Measurements from ENCODE around the gene SRSF10. TPM values are rescaled to one million over a fixed set of nuclear protein-coding genes. Genes with fewer than 3 reads are reported as not detected.

The SRSF10 gene
- polyA plus RNA-seq, 3 donors: 66.6 to 76.2 (median 75.6) TPM

GRCh38 chr1:23931491-23931880, 48.6 kb downstream of the SRSF10 start:
- Mint-ChIP-seq H3K27me3 (ENCODE audit: low read depth in 3 of 3) (peaks cover 0 to 5% (median 2%) of the 10 kb centered on the region in 3 donors), H3K27ac (peak overlapping the region in 2 of 7 donors; percentile 6 to 84), H3K4me3 (no peak overlapping the region), H3K9me3 (no peaks in the 10 kb centered on the region), H3K4me1 (peaks cover 18% of the 10 kb centered on the region), H3K36me3 (no peaks in the 10 kb centered on the region)
- H3K9ac ChIP-seq (ENCODE audit: insufficient read depth, low read length, poor library complexity, severe bottlenecking): no peak overlapping the region
- H3K4me3 ChIP-seq (replicated peaks in 1 of 3; ENCODE audit: low read depth in 2 of 3, low read length in 3 of 3): no peak overlapping the region
- no peaks in the 10 kb centered on the region for H3K79me2 ChIP-seq (ENCODE audit: insufficient read depth, low read length)
- H3K4me1 ChIP-seq (ENCODE audit: control insufficient read depth in 1 of 2, insufficient read depth in 2 of 2, low read length in 2 of 2): peaks cover 15 to 16% of the 10 kb centered on the region in 2 donors
- WGBS (ENCODE audit: insufficient coverage): no CpG with 5 or more reads among the region's 1 CpG
- H3K36me3 ChIP-seq (replicated peaks in 1 of 2; ENCODE audit: control insufficient read depth in 1 of 2, insufficient read depth in 2 of 2, low read length in 2 of 2): no peaks in the 10 kb centered on the region
- no peak for DNase-seq
- no peak for TF ChIP-seq CTCF (IDR thresholded peaks at IDR 0.05)
- no peaks in the 10 kb centered on the region for H3K9me3 ChIP-seq (replicated peaks in 1 of 2; ENCODE audit: control insufficient read depth in 1 of 2, insufficient read depth in 1 of 2, low read length in 2 of 2)
- no peaks in the 10 kb centered on the region for H4K20me1 ChIP-seq (ENCODE audit: insufficient read depth, low read length)
- intact Hi-C loops (cut with micrococcal nuclease): no loop called here
- H3K4me2 ChIP-seq (replicated peaks; ENCODE audit: extremely low read depth, low read length, poor library complexity, severe bottlenecking): peak overlapping the region; percentile 33
- peak overlapping the region in 1 of 2 donors; percentile 37 for H3K27ac ChIP-seq (ENCODE audit: low read depth in 1 of 2, low read length in 2 of 2)
- H2AFZ ChIP-seq (ENCODE audit: insufficient read depth, low read depth, low read length, poor library complexity, severe bottlenecking): peak overlapping the region; percentile 65
- no peaks in the 10 kb centered on the region for H3K27me3 ChIP-seq (ENCODE audit: control insufficient read depth in 2 of 2, insufficient read depth in 2 of 2, low read length in 2 of 2)

- H3K9ac ChIP-seq (ENCODE audit: insufficient read depth, low read length, poor library complexity, severe bottlenecking): no peak overlapping the region
- peaks cover 15 to 16% of the 10 kb centered on the region in 2 donors for H3K4me1 ChIP-seq (ENCODE audit: control insufficient read depth in 1 of 2, insufficient read depth in 2 of 2, low read length in 2 of 2)
- no peaks in the 10 kb centered on the region for H3K9me3 Mint-ChIP-seq
- peak overlapping the region; percentile 33 for H3K4me2 ChIP-seq (replicated peaks; ENCODE audit: extremely low read depth, low read length, poor library complexity, severe bottlenecking)
- H3K9me3 ChIP-seq (replicated peaks in 1 of 2; ENCODE audit: control insufficient read depth in 1 of 2, insufficient read depth in 1 of 2, low read length in 2 of 2): no peaks in the 10 kb centered on the region
- peak in 2 of 3 donors; percentile 17 to 39 for DNase-seq
- no peaks in the 10 kb centered on the region for H4K20me1 ChIP-seq (ENCODE audit: insufficient read depth, low read length)
- H3K4me3 ChIP-seq (replicated peaks in 1 of 3; ENCODE audit: low read depth in 2 of 3, low read length in 3 of 3): peak overlapping the region in 2 of 3 experiments; percentile 13 to 30
- no peaks in the 10 kb centered on the region for H3K27me3 ChIP-seq (ENCODE audit: control insufficient read depth in 2 of 2, insufficient read depth in 2 of 2, low read length in 2 of 2)
- peak overlapping the region in 1 of 2 donors; percentile 37 for H3K27ac ChIP-seq (ENCODE audit: low read depth in 1 of 2, low read length in 2 of 2)
- no peaks in the 10 kb centered on the region for H3K79me2 ChIP-seq (ENCODE audit: insufficient read depth, low read length)
- intact Hi-C loops (cut with micrococcal nuclease): no loop called here
- peaks cover 0 to 5% (median 2%) of the 10 kb centered on the region in 3 donors for H3K27me3 Mint-ChIP-seq (ENCODE audit: low read depth in 3 of 3)
- peak overlapping the region; percentile 6 to 84 (median 64) for H3K27ac Mint-ChIP-seq
- no peaks in the 10 kb centered on the region for H3K36me3 ChIP-seq (replicated peaks in 1 of 2; ENCODE audit: control insufficient read depth in 1 of 2, insufficient read depth in 2 of 2, low read length in 2 of 2)
- H2AFZ ChIP-seq (ENCODE audit: insufficient read depth, low read depth, low read length, poor library complexity, severe bottlenecking): peak overlapping the region; percentile 65
- peaks cover 18% of the 10 kb centered on the region for H3K4me1 Mint-ChIP-seq
- peak overlapping the region in 1 of 2 donors; percentile 83 for H3K4me3 Mint-ChIP-seq
- no peak for TF ChIP-seq CTCF (IDR thresholded peaks at IDR 0.05)
- H3K36me3 Mint-ChIP-seq: no peaks in the 10 kb centered on the region
- WGBS (ENCODE audit: insufficient coverage): 19% methylated on average over 3 of the region's 11 CpGs
Observed at GRCh38 chr1:23930861-23931490, 49.2 kb downstream of the SRSF10 start.
